PC-3 (cell line): ENCODE data around the gene EGFLAM.

Experiments used
- EZH2 ChIP-seq: fragments of 300-600 bp; sonication (generic); IDR thresholded peaks from one replicate; pipeline ENCODE4 v1.6.1; 2017; ENCODE audit warnings: antibody characterized with exemption, mild to moderate bottlenecking, low read length; ENCODE audit not compliant: unreplicated experiment
- EZH2phosphoT487 ChIP-seq: fragments of 300-600 bp; sonication (generic); IDR thresholded peaks from 2 replicates; pipeline ENCODE4 v1.6.1; 2018; ENCODE audit warnings: mild to moderate bottlenecking, antibody characterized with exemption, low read length, borderline replicate concordance
- TF ChIP-seq, protein P1 (sequence below): fragments of 300-600 bp; sonication (generic); conservative IDR thresholded peaks from 2 replicates; pipeline ENCODE4 v1.5.1; 2017; ENCODE audit warnings: antibody characterized with exemption, low read depth, mild to moderate bottlenecking, low read length

GRCh38 chr5:38410304-38410990 lies 152.1 kb downstream of the EGFLAM start:
- TF ChIP-seq, protein P1, sequence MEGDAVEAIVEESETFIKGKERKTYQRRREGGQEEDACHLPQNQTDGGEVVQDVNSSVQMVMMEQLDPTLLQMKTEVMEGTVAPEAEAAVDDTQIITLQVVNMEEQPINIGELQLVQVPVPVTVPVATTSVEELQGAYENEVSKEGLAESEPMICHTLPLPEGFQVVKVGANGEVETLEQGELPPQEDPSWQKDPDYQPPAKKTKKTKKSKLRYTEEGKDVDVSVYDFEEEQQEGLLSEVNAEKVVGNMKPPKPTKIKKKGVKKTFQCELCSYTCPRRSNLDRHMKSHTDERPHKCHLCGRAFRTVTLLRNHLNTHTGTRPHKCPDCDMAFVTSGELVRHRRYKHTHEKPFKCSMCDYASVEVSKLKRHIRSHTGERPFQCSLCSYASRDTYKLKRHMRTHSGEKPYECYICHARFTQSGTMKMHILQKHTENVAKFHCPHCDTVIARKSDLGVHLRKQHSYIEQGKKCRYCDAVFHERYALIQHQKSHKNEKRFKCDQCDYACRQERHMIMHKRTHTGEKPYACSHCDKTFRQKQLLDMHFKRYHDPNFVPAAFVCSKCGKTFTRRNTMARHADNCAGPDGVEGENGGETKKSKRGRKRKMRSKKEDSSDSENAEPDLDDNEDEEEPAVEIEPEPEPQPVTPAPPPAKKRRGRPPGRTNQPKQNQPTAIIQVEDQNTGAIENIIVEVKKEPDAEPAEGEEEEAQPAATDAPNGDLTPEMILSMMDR, result no peak
- TF ChIP-seq EZH2 (no peak), EZH2phosphoT487 (no peak)
